ENCODE data around the gene EVX2. TPM values are rescaled to one million over a fixed set of nuclear protein-coding genes. Genes with fewer than 3 reads are reported as not detected.
A peak's percentile ranks its signal among the peaks of the same experiment; 100 is the strongest.

EVX2 gene
- not detected in 2 replicates for polyA plus RNA-seq (2012; rRNA removed)
- polyA plus RNA-seq (2012; cell fraction: cytosol; rRNA removed): not detected in 2 replicates
- 0.01 TPM in 1 of 2 replicates, not detected in the other for polyA plus RNA-seq (2012; cell fraction: nucleus; rRNA removed)

GRCh38 chr2:176083796-176084261 lies at the start of gene EVX2:
Gene EVX2 (minus strand): TSS chr2:176083962. CDS start chr2:176083776, 186 bp downstream.
- WGBS (ENCODE audit: low lambda C conversion rate): 17% methylated on average over 26 of the region's 27 CpGs
- Histone ChIP-seq H2AFZ (ENCODE audit: low read depth) (no peak within 1 kb of the TSS), H3K9me2 (no peaks in the 10 kb centered on the region)

GRCh38 chr2:176133389-176133788 lies 49.6 kb upstream of the EVX2 start:
- ChIA-PET POLR2A (interaction anchor here (0.9 to 6.3 kb wide), 4 partner anchors 11 to 521 kb away, joined by 3 to 45 read pairs (median 30); partner anchors contain the start of gene HOXD9), CTCF (interaction anchor here (1.0 to 26.1 kb wide), 9 partner anchors 18 to 1015 kb away, joined by 3 to 1047 read pairs (median 9); no protein-coding TSS in a partner anchor)
- Histone ChIP-seq H3K79me2 (ENCODE audit: insufficient read depth) (peaks cover 29% of the 10 kb centered on the region), H3K4me1 (ENCODE audit: control insufficient read depth in 1 of 2, insufficient read depth in 2 of 2, low read depth in 1 of 2, low read length in 1 of 2) (peaks cover 28 to 48% of the 10 kb centered on the region in 2 experiments), H3K9me3 (no peaks in the 10 kb centered on the region), H3K9ac (no peak overlapping the region; the same call in 1 of the 2 replicates), H4K20me1 (ENCODE audit: insufficient read depth) (no peaks in the 10 kb centered on the region), H3F3A (replicated peaks; ENCODE audit: insufficient read depth) (peaks cover 38% of the 10 kb centered on the region), H2AFZ (ENCODE audit: low read depth) (no peak overlapping the region), H3K9me2 (no peaks in the 10 kb centered on the region), H3K27ac (ENCODE audit: low read depth in 2 of 2, low read length in 1 of 2) (peak overlapping the region; percentile 62 to 63; a peak in 3 of 4 replicates), H3K27me3 (ENCODE audit: insufficient read depth) (no peaks in the 10 kb centered on the region), H3K36me3 (replicated peaks in 1 of 2; ENCODE audit: control insufficient read depth in 1 of 2, insufficient read depth in 2 of 2, low read length in 1 of 2) (no peaks in the 10 kb centered on the region), H3K4me3 (ENCODE audit: low read depth in 2 of 2, low read length in 1 of 2) (no peak overlapping the region; a peak in 1 of 4 replicates), H3K4me2 (peak overlapping the region; percentile 81)
- no peak for DNase-seq
- TF ChIP-seq SIN3A (IDR thresholded peaks at IDR 0.05; ENCODE audit: borderline replicate concordance, low read depth, low read length) (no peak), USF2 (IDR thresholded peaks at IDR 0.05; ENCODE audit: borderline replicate concordance, low read depth, low read length) (no peak), RXRA (IDR thresholded peaks at IDR 0.05; ENCODE audit: borderline replicate concordance, low read depth) (no peak), MXI1 (IDR thresholded peaks at IDR 0.05; ENCODE audit: low read depth, low read length) (no peak), EZH2phosphoT487 (IDR thresholded peaks at IDR 0.05; ENCODE audit: borderline replicate concordance, low read depth) (no peak), EP300 (IDR thresholded peaks at IDR 0.05; ENCODE audit: borderline replicate concordance in 1 of 2, low read depth in 1 of 2, low read length in 1 of 2) (no peak), CHD2 (IDR thresholded peaks at IDR 0.05; ENCODE audit: low read length, partially characterized antibody) (no peak), POLR2AphosphoS5 (IDR thresholded peaks at IDR 0.05; ENCODE audit: low read depth, low read length) (no peak), ZBTB33 (IDR thresholded peaks at IDR 0.05; ENCODE audit: borderline replicate concordance, low read depth) (no peak), IRF3 (IDR thresholded peaks at IDR 0.05; ENCODE audit: low read depth, low read length) (no peak)

More at GRCh38 chr2:176083796-176084261, at the start of gene EVX2:
- Histone ChIP-seq H3K79me2 (ENCODE audit: insufficient read depth) (no peaks in the 10 kb centered on the region), H3K9me3 (no peaks in the 10 kb centered on the region), H3K4me2 (no peak within 1 kb of the TSS), H3K4me1 (ENCODE audit: control insufficient read depth in 1 of 2, insufficient read depth in 2 of 2, low read depth in 1 of 2, low read length in 1 of 2) (peaks cover 0 to 40% of the 10 kb centered on the region in 2 experiments; a peak in 1 of 4 replicates), H4K20me1 (ENCODE audit: insufficient read depth) (peaks cover 20% of the 10 kb centered on the region; the same call in 1 of the 2 replicates), H3K36me3 (replicated peaks in 1 of 2; ENCODE audit: control insufficient read depth in 1 of 2, insufficient read depth in 2 of 2, low read length in 1 of 2) (no peaks in the 10 kb centered on the region), H3K9ac (no peak within 1 kb of the TSS), H3K27ac (ENCODE audit: low read depth in 2 of 2, low read length in 1 of 2) (no peak within 1 kb of the TSS), H3F3A (replicated peaks; ENCODE audit: insufficient read depth) (no peaks in the 10 kb centered on the region), H3K4me3 (ENCODE audit: low read depth in 2 of 2, low read length in 1 of 2) (no peak within 1 kb of the TSS; a peak in 1 of 4 replicates), H3K27me3 (ENCODE audit: insufficient read depth) (peaks cover 95% of the 10 kb centered on the region)
- no peak for DNase-seq
- ChIA-PET POLR2A (no interaction called here), CTCF (interaction anchor here (1.0 to 12.1 kb wide), 8 partner anchors 11 to 833 kb away, joined by 3 to 262 read pairs (median 44); partner anchors contain the start of gene HOXD13)
- TF ChIP-seq SIN3A (IDR thresholded peaks at IDR 0.05; ENCODE audit: borderline replicate concordance, low read depth, low read length) (no peak), EZH2phosphoT487 (IDR thresholded peaks at IDR 0.05; ENCODE audit: borderline replicate concordance, low read depth) (0 out of 2 replicates have a peak, but pooled peaks have one; percentile 19), ZBTB33 (IDR thresholded peaks at IDR 0.05; ENCODE audit: borderline replicate concordance, low read depth) (no peak), NFIC (IDR thresholded peaks at IDR 0.05; ENCODE audit: borderline replicate concordance) (no peak), RXRA (IDR thresholded peaks at IDR 0.05; ENCODE audit: borderline replicate concordance, low read depth) (no peak)
